Fibroblast of skin of back (primary cell): ENCODE measurements around the gene KCNH6.
A peak's percentile ranks its signal among the peaks of the same experiment; 100 is the strongest.

Experiments
- DNase-seq: peaks from one replicate; pipeline ENCODE4 v3.0.0-alpha.2; 2013

The KCNH6 gene

DNA sequence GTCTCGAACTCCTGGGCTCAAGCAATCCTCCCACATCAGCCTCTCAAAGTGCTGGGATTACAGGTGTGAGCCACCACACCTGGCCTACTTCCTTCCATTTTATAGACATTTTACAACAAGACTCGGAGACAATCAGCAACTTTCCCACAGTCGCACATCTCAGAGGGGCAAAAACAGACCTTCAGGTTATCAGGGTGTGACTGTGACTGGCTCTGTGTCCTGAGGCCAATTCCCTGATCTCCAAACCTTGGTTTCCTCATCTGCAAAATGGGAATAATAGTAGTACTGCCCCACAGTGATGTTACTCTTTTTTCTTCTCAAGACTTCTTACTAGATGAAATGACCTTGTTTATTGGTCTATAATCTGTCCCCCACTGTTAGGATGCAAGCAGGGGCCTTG lies 10.8 kb upstream of the KCNH6 start:
- DNase-seq = no peak

DNA sequence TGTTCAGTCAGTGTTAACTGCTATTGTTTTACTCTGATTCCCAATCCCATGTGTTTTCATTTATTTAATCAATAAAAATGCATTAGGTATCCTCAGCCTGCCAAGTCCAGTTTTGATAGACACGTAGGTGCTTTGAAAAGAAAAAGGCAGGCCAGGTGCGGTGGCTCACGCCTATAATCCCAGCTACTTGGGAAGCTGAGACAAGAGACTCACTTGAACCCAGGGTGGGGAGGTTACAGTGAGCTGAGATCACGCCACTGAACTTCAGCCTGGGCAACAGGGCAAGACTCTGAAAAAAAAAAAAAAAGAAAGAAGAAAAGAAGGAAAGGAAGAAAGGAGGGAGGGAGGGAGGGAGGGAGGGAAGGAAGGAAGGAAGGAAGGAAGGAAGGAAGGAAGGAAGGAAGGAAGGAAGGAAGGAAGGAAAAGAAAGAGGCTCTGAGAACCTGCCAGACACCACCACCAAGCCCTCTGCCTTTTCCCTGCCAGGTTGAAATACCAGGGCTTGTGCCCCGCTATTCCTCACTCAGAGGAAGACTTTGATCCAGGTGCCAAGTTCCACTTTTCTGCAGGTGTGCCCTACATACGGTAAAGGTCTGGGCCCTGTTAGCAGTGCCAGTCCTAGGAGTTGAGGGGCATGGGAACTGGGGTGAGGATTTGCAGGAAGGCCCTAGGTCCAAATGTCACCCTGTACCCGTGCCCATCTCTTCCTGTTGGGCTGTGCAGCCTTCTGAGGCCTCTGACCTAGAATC lies 10.1 kb upstream of the KCNH6 start:
- DNase-seq = no peak

DNA sequence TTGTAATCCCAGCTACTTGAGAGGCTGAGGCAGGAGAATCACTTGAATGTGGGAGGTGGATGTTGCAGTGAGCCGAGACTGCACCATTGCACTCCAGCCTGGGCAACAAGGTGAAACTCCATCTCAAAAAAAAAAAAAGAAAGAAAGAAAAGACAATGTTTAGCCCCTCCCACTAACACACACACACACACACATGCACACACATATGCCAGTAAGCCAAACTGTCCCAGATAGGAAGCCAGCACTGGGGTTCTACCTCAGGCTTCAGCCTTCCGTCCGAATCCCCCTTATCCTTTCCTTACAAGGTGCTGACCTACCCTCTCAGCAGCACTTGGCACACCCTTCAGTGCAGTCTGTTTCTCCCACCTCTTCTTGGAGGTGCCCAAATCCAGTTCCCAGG lies 8.7 kb upstream of the KCNH6 start:
- DNase-seq = no peak

DNA sequence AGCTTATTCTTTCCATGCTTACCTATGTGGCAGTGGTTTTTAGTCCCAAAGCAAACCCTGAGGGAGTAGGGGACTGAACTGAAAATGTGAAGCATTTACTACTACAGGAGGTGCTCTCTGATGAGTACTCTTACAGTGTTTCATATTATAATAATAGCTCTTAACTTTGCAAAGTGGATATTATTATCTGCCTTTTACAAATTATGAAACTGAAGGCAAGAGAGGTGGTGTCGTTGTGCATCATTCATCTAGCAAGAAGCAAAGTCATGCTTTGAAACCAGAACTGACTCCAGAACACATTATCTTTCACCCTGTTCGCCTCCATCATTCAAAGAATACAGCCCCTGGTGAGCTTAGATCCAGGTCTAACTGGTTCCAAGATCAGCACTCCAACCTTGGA lies 8.2 kb upstream of the KCNH6 start:
- no peak for DNase-seq

DNA sequence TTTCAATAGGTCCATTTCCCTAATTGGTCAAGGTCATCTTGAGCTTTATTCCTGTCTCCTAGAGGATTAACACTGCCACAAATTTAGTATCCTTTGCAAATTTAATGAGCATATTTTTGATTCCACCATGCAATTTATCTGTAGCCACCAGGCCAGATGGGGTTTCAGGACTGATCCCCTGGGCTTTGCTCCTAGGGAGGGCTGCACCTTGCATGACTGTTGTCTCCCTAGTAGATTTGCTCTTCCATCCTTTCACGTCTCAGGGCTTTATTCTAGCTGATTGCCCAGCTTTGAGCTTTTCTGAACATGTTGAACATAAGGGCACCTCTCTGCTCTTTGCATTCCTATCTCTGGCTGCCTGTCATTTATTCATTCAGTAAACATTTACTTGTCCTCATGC lies 7.7 kb upstream of the KCNH6 start:
- no peak for DNase-seq

DNA sequence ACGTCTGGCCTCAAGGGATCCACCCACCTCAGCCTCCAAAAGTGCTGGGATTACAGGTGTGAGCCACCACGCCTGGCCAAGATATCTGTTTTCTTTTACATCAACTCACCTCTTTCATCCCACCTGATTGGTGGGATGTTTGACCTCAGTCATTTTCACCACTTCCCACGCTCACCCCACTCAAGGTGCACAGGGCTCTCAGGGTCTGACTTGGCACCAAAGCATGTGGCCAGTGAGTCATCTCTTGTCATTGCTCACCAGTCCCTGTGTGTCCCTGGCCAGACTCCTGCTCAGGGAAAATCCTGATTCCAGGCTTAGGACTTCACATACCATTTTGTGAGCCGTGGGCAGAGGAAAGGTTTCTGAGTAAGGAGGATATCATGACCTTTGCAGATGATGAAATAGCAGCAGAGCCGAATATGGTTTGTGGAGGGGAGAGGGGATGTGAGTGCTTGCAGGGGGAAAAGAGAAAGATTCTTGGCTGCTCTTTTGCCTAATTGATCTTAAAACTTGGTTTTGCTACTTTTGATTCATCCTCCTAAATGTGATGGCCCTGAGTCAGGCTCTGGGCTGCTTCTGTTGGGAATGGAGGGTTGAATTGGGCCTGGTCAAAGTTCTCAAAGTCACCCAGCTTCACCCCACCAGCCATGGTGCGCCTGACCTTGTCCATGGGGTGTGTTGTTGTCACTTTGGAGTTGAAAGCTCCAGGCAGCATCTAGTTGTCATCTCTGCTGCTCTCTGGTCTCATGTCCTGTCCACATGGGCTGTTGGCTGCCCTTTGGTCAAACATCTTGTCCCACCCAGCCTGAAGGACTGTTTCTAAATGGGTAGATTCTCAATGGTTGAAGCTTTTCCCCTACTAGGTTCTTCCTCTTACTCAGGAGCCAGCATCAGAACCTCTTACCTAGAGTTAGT lies 6.0 kb upstream of the KCNH6 start:
- peak; percentile 73 for DNase-seq

DNA sequence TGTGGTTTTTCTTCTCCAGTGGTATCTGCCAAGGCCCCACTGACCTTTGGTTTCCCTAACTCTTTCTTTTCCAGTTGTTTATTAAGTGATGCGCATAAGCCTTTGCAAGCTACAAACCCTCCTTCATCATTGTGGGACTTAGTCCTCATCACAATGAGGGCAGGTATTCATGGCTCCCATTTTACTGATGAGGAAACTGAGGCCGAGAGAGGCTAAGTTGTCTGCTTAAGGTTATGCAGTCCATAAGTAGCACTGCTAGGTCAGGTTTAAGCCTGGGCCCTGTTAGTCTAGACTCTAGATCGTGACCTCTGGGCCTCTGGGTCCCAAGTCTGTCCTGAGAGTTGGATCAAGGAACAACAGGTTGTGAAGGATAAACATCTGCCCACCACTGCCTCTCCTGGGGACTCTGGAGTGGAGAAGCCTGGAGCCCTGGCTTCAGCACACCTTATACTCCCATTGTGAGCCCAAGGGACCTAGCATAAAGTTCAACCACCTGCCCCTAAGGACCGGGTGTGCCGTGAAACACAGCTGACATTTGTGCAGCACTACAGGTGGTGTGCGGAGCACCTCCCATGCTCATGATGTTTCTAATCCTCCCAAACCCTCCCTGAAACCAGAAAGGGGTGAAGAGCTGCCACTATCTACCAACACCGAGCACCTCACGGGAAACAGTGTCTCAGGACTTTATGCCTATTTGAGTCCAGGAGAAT lies 5.2 kb upstream of the KCNH6 start:
- DNase-seq = no peak

DNA sequence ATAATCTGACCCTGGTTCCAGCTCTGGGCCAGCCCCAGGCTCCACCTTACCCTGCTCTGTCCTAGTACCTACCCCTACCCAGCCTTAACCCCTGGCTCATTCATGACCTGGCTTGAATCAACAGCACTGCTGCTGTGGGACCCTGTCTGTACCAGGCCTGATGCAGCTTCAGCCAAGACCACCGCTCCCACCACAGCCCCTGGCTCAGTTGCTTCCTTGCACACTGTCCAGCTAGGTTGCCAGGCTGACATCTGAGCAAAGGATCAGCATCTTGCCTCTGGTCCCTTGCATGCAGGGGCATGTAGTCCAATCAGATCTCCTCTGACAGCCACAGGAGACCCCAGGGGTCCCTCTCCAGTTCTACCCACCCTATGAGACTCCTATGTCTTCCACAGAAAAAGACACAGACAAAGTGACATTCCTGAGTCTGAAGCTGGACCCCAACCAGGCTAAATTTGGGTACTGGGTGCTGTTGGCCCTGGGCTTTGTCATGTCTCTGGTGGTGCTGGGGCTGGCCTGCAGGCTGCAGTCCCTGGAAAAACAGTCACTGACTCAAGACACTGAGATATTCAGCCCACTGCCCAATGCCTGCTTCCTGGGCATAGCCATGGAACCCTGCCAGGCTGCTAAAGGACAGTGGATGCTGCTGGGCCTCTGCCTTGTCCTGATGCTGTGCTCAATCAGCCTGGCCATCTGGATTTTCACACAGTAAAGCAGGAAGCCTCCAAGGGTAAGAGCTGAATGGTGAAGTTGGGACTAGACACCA lies 3.9 kb upstream of the KCNH6 start:
- DNase-seq = no peak

DNA sequence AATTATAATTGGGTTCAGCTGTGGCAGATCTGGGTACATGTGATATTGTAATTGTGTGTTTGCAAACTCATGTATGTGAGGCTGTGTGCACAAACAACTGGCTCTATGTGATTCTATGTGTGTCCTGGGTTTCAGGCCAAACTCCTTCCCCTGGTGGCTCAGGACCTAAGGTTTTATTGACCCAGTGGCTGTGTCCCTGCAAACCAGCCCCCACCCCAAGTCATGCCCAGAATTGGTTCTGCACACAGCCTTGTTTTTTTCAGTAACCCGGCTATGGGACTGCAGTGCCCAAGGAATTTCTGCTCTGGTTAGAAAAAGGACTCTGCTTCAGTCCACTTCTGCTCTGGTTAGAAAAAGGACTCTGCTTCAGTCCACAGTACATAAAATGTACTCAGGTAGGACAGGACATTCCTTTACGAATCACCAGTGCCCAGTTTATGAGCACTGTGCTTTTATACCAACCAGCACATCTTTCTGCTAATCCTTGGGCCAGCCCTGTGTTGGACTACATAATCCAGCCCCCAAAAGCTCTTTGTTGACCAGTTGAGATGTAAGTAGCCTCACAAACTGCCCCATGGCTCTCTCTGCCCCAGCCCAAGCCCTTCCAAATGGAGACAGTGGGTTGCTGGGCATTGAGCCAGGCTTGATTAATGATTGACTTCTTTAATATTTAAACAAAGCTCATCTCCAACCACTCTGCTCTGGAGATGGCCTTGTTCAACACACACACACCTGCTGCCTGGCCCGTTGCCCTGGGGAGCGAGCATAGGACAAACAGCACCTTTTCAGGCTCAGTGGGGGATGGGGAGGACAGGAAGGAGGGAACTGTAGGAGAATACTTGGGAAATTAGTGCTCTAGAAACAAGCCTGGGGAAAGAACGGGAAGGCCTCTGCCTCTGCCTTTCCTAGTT lies 2.9 kb upstream of the KCNH6 start:
- no peak for DNase-seq

DNA sequence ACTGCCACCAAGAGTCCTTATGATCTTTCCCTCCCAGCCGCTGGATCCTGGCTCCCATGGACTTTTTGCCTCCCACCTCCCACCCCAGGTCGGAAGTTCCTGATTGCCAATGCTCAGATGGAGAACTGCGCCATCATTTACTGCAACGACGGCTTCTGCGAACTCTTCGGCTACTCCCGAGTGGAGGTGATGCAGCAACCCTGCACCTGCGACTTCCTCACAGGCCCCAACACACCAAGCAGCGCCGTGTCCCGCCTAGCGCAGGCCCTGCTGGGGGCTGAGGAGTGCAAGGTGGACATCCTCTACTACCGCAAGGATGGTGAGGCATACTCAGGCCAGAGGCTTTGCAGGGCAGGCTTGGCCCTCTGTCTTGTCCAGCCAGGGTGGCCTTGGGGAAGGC lies 893 bp downstream of the KCNH6 start:
- no peak for DNase-seq

DNA sequence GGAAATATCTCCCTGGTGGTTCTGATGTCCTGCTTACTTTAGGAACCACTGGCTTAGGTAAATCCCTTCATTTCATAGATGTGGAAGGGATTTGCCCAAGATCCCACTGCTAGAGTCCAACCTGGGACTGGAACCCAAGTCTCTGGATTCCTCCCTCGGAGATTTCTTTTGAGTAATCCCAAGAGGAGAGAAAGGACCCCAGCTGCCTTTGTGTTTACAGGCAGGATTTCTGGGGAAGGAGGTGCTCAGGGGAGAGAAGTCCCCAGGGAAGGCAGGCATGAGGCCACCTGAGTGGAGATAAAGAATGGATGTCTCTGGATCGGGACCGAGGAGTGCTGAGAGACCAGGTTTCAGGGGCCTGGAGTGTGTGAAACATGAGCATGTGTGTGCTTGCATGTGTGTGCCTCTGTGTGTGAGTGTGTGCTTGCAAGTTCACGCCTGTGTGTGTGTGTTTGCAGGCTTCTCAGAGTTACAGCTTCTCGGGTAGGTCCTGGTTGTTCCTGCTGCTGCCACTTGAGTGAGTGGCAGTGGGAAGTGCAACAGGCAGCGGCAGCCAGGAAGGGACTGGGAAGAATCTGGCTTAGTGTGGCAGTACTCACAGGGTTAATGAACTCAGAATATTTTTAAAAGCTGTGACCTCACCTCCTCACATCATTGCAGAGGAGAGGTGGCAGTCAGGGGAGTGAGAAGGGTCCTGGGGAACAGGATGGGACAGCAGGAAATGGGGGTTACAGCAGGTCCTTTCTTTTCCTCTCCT lies 2.2 kb downstream of the KCNH6 start:
- DNase-seq = no peak

DNA sequence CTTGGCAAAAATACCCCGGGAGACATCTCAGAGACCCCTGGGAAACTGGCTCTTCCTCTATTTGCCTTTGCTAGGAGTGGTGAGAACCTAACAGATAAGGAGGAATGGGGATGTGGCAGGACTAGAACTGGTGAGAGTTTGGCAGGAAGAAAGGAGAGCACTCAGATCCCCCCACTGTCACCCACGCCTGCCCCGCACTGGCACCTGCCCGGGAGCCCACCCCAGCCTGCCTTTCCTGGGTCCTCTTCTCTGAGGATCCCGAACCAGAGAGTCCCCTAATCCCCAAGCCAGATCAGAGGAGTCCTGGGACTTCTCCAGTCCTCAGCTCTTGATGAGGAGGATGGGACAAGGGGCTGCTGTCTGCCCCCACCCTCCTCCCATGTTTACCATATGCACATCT lies 3.7 kb downstream of the KCNH6 start:
- no peak for DNase-seq

DNA sequence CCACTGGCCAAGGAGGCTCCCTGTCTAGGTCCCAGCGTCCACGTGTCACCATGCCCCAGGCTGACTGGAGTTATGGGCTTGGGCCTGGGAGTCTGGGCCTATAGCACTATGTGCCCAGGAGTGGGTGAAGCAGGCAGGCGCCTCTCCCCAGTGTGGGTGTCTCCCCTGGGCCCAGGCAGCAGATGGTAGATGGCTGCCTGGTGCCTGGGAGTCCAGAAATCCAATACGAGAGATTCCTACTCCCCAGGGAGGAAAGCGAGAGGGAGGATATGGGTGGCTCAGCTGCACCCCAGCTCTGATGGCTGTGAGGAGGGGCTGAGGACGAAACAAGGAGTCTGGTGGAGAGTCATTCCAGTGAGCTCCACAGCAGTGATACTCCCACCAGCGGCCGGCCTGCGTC lies 5.0 kb downstream of the KCNH6 start:
- DNase-seq = no peak

DNA sequence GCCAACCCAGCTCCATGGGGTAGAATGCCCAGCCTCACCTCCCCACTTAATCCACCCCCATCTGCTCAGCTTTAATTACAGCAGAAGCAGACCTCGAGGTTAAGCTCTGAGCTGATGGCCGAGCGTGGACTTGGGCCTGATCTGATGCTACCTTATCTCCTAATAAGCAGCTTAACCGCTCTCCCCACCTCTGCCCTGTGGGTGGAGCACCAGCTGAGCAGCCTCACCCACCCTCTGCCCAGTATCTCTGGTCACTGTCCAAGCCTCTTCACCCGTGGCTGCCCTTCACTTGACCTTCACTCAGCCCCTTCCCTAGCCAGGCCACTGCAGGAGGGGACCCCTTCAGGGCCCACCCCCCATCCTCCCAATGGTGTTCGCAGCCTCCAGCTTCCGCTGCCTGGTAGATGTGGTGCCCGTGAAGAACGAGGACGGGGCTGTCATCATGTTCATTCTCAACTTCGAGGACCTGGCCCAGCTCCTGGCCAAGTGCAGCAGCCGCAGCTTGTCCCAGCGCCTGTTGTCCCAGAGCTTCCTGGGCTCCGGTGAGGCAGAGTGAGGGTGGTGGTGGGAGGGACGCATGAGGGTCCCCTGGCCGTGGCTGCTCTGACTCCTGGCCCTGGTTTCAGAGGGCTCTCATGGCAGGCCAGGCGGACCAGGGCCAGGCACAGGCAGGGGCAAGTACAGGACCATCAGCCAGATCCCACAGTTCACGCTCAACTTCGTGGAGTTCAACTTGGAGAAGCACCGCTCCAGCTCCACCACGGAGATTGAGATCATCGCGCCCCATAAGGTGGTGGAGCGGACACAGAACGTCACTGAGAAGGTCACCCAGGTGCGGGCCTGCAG lies 6.8 kb downstream of the KCNH6 start:
- no peak for DNase-seq

DNA sequence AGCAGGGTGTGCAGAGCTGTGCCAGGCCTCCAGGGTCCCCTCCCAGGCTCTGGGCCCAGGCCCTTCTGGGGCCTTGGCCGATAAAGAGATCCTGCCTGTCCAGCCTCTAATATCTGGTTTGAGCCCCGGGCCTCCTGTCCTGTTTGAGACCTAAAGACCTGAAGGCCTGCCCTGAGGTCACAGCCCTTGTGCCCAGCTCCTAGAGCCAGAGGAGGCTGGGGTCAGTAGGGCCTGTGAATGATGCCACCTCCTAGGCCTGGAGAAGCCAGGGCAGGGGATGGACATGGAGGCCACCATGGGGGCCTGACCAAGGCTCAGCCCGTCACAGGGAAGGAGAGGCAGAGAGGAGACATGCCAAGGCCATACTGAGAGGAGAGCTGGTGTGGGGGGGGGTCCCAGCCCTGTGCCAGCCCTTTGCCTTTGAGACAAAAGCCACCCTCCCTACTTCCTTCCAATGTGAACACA lies 7.4 kb downstream of the KCNH6 start:
- DNase-seq = no peak

DNA sequence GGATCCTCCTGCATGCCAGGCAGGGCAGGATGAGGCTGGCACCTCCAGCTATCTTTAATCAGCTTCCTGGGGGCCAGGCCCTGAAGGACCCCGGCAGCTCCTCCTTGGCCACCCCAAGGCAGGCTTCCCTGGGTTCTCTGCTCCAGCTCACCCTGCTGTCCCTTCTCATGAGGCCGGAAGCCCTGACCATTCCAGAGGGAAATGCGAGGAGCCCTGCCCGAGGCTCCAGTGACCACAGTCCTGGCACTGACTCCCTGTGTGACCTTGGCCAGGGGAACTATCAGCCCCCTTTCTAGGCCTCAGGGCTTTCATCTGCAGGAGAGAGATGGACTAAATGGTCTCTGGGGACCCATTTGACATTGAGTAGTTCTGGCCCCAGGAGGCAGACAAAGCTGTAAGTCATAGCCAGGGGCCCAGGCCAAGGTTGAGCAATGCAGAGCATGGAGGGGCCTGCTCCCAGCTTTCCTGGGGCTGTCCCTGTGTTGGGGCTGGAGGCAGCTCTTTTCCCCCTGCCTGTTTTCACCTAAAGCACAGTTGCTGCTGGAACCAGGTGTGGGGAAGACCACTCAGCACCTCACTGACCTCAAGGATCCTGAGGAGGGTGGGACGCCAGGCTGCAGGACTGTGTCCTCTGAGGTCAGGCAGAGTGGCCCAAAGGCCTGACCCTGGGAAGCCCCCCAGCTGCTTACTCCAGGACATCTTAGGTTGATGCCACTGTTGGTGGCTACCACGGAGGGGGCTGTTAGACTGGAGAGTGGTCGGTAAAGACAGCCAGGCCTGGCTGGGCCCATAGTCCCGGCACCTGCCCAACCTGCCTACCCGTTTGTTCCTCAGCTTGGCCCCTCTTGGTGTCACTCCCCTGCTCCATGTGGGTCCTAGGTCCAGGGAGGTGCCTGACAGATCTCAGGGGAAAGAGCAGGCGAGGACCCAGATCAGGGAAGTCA lies 8.1 kb downstream of the KCNH6 start:
- no peak for DNase-seq

DNA sequence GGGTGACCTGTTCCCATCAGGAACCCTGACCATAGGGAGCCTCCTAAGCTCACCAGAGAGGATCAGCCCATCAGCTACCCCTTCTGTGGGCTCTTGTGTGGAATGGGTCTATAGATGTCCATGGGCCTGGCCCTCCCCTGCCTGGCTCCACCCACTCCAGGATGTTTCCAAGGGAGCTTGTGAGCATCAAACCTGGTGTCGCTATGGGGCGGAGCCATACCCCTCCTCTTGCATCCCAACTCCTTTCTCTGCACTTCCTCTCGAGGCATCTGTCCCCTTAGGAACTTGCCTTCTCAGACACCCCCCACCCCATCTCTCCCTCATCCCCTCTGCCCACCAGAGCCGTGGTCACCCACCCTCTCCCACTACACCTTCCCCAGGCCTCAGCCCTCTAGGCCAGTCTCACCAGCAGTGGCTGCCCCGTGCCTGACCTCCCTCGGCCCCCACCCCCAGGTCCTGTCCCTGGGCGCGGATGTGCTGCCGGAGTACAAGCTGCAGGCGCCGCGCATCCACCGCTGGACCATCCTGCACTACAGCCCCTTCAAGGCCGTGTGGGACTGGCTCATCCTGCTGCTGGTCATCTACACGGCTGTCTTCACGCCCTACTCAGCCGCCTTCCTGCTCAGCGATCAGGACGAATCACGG lies 10.4 kb downstream of the KCNH6 start:
- no peak for DNase-seq

DNA sequence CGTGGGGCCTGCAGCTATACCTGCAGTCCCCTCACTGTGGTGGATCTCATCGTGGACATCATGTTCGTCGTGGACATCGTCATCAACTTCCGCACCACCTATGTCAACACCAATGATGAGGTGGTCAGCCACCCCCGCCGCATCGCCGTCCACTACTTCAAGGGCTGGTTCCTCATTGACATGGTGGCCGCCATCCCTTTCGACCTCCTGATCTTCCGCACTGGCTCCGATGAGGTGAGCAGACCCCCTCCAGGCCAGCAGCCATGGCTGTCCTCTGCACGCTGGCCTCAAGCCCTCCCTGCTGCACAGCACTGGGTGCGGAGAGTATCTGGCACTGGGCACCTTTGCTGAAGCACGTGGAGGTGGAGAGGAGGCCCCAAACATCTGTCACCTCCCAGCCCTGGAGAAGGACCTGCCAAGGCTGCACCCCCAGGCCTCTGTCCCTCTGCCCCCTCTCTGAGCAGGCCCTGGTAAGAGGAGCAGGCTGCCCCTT lies 11.0 kb downstream of the KCNH6 start:
- no peak for DNase-seq
